GM19099 (cell line): ENCODE data around the gene EFCAB12.

Experiments used
- POLR2A ChIP-seq: IDR thresholded peaks from 3 replicates; pipeline ENCODE4 v1.6.1; 2011; ENCODE audit warnings: low read depth; ENCODE audit not compliant: insufficient read length; ENCODE audit errors: extremely low read depth

The EFCAB12 gene

DNA sequence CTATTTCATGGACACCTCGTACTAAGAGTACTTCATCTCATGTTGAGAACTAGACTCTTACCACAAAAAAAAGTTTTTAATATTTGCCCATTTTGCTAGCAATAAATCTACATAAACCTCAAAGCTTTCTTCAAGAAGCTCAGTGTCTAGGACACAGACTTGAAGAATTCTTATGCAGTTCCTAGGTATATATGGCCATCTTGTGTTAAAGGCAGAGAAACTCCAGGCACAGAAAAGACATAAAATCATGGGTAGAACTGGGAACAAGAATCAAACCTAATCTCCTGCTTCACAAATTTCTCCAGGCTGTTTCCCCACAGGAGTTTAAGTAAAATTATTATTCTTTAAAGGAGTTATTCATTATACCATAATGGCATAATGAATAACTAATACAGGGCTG, 6.9 kb upstream of the EFCAB12 start:
- no peak for TF ChIP-seq POLR2A

DNA sequence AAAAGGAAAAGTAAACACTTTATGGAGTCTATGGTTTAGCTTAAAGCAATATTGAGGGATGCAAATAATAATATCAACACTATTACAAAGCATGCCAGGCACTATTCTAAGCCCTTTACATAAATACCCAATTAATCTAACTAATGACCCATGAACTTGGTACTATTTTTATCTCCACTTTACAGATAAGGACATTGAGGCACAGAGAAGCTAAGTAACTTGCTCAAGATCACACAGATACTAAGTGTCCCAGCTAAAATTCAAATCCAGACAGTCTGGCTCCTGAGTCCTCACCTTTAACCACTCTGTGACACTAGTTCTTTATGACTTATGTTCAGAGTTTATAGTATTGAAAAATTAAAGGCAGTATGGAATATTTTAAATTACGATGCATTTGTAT, 5.7 kb upstream of the EFCAB12 start:
- TF ChIP-seq POLR2A = no peak

DNA sequence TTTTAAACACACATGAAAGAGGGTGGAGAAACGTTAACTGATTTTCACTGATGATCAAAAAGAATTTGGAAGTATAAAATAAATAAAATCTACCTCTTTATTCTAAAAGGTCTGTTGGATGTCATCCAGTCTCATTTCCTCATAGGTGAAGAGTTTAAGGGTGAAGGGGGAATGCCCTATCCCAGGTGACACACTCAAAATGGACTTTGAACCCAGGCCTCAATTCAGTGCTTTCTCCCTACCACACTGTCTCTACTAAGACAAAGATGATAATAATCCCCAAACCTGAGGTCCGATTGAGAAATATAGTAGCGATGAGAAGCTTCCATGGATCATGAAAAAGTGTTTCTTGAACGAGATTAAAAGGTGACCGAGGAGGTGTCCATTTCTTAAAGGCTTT, 5.1 kb upstream of the EFCAB12 start:
- no peak for TF ChIP-seq POLR2A

DNA sequence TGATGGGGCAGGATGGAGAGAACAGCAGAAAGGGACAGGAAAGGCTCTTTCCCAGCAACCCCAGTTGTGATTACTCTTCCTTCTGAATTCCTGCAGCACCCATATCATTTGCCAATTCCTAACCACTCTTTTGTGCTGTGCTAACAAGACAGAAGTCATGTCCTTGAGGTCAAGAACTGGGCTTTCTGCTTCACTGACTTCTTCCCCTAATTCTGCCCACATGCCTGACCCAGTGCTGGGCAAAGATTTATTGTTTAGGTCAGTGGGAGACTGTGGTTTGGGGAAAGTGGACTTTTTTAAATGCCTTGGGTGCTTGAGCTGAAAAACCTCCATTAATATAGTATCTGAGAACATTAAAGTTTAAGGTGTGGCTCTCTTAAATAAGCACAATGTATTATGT, 4.2 kb upstream of the EFCAB12 start:
- TF ChIP-seq POLR2A = no peak

DNA sequence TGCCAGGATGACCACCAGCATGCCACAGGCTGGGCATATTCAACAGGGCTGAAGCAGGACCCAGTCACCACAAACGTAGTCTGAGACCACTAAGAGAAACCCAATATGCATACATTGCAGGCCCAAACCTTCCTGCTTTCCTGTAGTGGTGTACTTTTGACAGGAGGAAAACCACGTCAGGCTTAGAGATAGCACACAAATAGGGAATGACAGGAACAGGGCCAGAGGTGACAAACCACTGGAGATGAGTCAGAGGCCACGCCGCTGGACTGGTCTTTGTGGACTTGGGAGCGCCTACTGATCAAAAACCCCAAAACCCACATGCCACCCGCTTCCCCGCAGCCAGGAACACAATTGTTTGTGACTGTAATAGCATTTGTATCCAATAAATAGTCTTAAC, 3.6 kb upstream of the EFCAB12 start:
- no peak for TF ChIP-seq POLR2A

DNA sequence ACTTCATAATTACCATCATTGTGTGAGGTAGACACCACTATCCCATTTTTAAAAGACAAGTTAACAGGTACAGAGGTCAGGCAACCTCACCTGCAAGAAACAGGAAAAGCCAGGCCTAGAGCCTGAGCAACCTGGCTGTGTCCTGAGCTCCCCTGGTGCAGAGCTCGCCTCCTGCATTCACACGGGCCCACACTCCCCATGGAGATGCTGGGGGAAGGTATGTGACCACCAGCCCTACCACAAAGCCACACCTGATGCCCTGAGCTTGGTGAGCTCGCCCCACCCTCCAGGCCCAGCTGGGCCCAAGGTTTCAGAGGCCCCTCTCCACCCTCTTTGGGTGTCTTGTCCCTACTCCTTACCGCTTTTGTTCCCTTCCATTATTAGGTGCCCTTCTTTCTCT, 1.2 kb upstream of the EFCAB12 start:
- no peak for TF ChIP-seq POLR2A

DNA sequence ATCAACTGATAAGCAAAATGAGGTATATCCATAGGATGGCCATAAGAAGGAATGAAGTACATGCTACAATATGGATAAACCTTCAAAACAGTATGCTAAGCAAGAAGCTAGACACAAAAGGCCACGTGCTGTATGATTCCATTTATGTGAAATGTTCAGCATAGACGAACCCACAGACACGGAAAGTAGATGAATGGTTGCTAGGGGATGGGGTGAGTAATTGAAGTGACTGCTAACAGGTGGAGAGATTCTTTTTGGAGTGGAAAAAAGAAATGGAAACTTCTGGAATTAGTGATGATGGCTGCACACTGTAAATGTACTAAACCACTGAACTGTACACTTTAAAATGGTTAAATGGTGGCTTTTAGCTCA, 630 bp upstream of the EFCAB12 start:
- no peak for TF ChIP-seq POLR2A

DNA sequence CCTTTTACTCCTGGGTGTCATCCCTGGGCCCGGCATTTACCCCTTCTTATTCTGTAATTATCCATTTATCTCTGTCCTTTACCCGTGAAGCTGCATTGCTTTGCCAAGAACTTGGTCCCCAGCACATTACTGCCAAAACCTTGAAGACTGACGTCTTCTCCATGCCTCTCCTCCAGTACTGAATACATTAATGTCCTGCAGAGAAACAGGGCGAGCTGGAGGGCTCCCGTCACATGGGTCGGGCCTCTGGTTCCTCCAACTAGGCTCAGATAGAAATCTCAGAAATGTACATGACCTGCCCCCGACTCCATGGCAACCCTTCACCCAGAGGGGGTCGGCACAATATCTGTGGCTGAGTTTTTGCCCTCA, 445 bp downstream of the EFCAB12 start:
- TF ChIP-seq POLR2A = no peak

DNA sequence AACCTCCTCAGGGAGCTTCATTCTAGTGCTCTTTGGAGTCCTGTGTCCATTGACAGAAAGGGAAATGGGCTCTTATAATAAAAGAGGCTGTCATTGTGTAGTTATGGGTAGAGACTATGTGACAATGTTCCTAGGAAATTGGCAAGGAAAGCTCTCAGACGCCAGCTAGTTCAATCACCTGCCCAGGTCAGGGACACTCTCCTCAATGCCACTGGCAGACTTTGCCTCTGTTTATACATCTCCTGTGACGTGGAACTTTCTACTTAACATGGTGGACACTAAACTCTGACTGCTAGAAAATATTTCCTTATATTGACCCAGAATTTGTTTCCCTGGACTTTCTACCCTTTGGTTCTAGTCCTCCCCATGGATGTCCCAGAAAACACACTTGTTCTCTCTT, 2.8 kb downstream of the EFCAB12 start:
- no peak for TF ChIP-seq POLR2A

DNA sequence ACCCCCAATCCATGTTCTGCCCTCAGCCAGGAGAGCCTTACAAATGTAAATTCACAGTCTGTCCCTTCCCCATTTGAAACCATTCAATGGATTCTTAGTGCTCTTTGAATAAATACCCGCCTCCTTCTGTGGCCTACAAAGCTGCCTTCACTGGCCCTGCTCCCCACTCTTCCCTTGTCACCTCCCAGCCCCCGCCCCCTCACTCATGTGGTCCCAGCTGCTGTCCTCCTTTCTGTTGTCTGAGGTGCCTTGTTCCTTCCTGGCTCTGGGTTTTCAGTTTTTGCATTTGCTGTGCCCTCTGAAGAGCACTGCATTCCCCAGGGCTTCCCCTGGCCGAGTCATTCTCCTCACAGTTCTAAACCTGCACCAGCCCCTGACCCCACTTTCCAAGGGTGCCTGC, 3.2 kb downstream of the EFCAB12 start:
- no peak for TF ChIP-seq POLR2A

DNA sequence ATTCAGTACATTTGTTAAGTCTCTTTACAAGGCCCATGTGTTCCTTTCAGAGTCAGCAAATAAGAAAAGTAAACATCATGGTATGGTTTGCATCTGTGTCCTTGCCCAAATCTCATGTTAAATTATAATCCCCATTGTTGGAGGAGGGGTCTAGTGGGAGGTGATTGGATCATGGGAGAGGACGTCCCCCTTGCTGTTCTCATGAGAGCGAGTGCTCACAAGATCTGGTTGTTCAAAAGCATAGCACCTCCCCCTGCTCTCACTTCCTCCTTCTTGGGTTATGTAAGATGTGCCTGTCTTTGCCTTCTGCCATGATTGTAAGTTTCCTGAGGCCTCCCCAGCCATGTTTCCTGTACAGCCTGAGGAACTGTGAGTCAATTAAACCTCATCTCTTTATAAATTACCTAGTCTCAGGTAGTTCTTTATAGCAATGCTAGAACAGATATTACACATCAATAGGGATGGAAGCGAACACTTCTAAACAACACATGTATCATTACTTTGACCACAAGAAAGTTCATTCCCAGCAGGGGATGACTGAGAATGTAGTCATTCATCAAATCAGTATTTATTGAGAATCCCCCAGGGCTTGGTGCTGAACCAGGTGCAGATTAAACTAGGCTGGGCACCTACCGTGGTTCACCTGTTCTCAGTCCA, 4.1 kb downstream of the EFCAB12 start:
- no peak for TF ChIP-seq POLR2A

DNA sequence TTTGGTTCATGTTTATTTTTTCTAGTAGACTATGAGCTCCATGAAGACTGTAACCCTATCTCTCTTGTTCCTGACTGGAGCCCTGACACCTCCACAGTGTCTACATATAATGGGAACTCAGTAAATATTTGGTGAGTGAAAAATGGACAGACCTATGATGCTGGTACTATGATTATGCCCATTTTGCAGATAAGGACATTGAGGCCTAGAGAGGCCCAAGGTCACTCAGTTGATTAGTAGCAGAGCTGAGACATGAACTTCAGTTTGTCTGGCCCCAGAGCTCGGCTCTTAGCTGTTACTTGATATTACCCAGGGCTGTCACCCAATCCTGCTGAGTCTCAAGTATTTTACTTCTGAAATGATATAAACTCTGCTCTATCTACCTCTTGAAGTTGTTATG, 5.5 kb downstream of the EFCAB12 start:
- TF ChIP-seq POLR2A = no peak

DNA sequence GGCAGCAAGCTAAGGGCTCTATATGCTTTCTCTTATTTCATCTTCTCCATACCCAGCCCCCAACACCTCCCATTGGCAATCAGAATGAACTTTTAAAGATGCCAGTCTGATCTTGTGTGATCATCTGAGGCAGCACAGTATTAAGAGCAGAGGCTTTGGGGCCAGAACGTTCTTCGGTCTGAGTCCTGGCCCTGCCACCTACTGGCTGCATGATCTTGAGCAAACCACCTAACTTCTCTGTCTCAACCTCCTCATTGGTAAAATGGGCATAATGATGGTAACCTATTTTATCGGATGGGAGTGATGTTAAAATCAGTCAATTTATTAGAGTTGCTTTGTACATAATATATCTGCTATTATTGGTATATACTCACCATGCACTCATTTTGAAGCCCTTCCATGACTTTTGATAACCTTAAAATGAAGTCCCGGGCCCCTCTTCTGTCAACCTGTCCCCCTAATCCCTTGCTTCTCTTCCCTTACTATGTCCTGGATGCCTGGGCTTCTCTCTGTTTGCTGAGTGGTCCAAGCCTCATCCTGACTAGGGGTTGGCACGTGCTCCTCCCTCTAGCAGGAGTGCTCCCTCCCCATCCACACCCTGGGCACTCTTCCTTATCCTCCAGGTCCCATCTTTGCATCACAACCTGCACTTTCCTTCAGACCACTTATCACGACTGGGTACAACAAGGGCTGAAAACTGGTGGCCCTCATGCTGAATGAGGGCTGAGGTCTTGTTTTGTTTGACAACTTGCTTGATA, 6.3 kb downstream of the EFCAB12 start:
- no peak for TF ChIP-seq POLR2A

DNA sequence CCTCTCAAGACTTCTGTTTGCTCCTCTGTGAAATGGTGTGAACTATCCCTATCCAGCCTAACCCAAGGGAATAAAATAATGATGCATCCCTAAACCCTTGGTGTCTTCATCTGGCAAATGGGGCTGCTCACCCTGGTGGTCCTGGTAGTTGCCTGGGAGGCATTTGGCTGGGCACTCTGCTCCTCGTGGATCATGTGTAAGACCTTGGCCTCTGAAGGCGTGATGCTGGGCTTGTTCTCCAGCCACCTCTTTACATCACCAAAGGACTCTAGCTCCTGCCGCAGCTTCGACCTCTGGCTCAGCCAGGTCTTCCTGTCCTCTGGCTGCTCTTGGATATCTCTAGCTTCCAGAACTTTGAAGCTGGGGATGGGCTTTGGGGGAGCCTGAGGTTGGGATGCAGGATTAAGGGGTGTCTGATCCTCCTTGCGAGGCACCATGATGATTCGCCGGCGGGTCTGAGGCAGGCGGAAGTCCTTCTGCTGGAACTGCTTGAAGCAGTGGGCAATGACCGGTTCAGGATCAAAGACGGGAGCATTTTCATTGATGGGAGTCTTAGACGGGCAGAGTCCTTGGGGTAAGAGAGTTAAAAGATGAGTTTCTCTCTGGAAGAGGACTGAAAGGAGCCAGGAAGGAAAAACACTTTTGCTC, 7.1 kb downstream of the EFCAB12 start:
- TF ChIP-seq POLR2A = no peak

DNA sequence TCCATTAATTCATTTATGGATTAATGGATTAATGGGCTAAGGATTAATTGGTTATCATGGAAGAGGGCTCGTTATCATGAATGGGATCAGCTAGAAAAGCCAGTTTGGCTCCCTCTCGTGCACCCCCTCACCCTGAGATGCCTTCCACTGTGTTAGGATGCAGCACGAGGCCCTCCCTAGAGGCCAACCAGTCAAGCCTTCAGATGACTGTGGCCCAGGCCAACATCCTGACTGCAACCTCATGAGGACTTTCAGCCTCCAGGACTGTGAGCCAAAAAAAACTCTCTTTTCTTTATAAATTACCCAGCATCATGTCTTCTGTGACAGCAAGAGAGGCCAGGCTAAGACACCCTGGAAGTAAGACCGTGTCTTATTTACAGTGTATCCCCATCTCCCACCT, 9.0 kb downstream of the EFCAB12 start:
- no peak for TF ChIP-seq POLR2A
